WTC11 (cell line): ENCODE results near the gene RASSF4.

ENCODE experiments used
- NR2C2 ChIP-seq: sonication (generic); formaldehyde crosslinking; IDR thresholded peaks from 2 replicates; pipeline ENCODE4 v1.8.0; 2022; ENCODE audit warnings: mild to moderate bottlenecking, missing genetic modification reagents
- TF ChIP-seq, protein P1 (sequence below): fragments of 200-600 bp; IDR thresholded peaks from 2 replicates; pipeline ENCODE4 v1.8.0; 2022; ENCODE audit warnings: antibody characterized with exemption
- TF ChIP-seq, protein P2 (sequence below): sonication (generic); formaldehyde crosslinking; IDR thresholded peaks from 2 replicates; pipeline ENCODE4 v1.8.1; 2022; ENCODE audit warnings: low read depth, mild to moderate bottlenecking, moderate library complexity, missing genetic modification reagents, borderline replicate concordance
- TF ChIP-seq, protein P3 (sequence below): fragments of 250-450 bp; sonication (Bioruptor Pico); IDR thresholded peaks from 2 replicates; pipeline ENCODE4 v1.9.0; 2021; ENCODE audit warnings: mild to moderate bottlenecking
- TF ChIP-seq, protein P4 (sequence below): sonication (generic); formaldehyde crosslinking; IDR thresholded peaks from 2 replicates; pipeline ENCODE4 v1.8.1; 2022; ENCODE audit warnings: missing genetic modification reagents, borderline replicate concordance
- TF ChIP-seq, protein P5 (sequence below): sonication (generic); formaldehyde crosslinking; IDR thresholded peaks from 2 replicates; pipeline ENCODE4 v1.8.0; 2022; ENCODE audit warnings: mild to moderate bottlenecking, missing genetic modification reagents
- TF ChIP-seq, protein P6 (sequence below): sonication (generic); formaldehyde crosslinking; IDR thresholded peaks from 2 replicates; pipeline ENCODE4 v1.8.0; 2022; ENCODE audit warnings: mild to moderate bottlenecking, missing genetic modification reagents

DNA sequence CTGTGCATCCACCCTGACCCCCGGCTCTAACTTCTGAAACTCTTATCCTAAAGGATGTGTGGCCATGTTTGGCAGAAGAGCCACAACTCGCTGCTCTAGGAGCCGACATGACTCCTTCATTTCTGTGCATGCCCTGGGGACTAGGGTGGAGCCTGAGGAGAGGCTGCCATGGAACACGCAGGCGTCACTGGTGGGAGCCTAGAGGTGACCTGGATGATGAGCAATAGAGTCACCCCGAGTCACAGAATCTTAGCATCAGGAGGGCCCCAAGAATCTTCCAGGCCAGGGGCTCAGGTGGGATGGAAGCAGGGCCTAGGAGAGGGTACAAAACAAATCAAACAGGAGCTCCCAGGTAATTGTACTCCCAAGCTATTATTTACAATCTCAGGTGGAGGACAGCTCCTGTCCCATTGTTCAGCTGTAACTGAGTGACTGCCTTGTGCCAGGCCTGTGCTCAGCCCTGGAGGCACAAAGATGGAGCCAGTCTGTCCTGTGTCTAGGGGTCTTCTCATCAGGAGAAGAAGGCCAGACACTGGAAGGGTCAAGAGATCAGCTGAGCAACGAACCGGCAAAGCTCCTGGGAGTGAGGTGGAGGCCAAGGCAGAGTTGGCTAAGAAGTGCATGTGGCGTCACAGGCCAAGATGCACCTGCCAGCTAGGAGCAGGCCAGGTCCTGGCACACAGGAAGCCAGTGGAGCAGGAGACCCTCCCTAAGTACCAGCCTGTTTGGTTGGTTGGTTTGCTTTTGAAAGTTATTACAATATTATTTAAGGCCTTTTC is 35.3 kb downstream of the RASSF4 start:
- TF ChIP-seq, protein P1, sequence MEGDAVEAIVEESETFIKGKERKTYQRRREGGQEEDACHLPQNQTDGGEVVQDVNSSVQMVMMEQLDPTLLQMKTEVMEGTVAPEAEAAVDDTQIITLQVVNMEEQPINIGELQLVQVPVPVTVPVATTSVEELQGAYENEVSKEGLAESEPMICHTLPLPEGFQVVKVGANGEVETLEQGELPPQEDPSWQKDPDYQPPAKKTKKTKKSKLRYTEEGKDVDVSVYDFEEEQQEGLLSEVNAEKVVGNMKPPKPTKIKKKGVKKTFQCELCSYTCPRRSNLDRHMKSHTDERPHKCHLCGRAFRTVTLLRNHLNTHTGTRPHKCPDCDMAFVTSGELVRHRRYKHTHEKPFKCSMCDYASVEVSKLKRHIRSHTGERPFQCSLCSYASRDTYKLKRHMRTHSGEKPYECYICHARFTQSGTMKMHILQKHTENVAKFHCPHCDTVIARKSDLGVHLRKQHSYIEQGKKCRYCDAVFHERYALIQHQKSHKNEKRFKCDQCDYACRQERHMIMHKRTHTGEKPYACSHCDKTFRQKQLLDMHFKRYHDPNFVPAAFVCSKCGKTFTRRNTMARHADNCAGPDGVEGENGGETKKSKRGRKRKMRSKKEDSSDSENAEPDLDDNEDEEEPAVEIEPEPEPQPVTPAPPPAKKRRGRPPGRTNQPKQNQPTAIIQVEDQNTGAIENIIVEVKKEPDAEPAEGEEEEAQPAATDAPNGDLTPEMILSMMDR: no peak
- TF ChIP-seq NR2C2 (CRISPR knock-in tag): no peak
- TF ChIP-seq, protein P2, sequence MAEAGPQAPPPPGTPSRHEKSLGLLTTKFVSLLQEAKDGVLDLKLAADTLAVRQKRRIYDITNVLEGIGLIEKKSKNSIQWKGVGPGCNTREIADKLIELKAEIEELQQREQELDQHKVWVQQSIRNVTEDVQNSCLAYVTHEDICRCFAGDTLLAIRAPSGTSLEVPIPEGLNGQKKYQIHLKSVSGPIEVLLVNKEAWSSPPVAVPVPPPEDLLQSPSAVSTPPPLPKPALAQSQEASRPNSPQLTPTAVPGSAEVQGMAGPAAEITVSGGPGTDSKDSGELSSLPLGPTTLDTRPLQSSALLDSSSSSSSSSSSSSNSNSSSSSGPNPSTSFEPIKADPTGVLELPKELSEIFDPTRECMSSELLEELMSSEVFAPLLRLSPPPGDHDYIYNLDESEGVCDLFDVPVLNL (CRISPR knock-in tag): no peak
- TF ChIP-seq, protein P3, sequence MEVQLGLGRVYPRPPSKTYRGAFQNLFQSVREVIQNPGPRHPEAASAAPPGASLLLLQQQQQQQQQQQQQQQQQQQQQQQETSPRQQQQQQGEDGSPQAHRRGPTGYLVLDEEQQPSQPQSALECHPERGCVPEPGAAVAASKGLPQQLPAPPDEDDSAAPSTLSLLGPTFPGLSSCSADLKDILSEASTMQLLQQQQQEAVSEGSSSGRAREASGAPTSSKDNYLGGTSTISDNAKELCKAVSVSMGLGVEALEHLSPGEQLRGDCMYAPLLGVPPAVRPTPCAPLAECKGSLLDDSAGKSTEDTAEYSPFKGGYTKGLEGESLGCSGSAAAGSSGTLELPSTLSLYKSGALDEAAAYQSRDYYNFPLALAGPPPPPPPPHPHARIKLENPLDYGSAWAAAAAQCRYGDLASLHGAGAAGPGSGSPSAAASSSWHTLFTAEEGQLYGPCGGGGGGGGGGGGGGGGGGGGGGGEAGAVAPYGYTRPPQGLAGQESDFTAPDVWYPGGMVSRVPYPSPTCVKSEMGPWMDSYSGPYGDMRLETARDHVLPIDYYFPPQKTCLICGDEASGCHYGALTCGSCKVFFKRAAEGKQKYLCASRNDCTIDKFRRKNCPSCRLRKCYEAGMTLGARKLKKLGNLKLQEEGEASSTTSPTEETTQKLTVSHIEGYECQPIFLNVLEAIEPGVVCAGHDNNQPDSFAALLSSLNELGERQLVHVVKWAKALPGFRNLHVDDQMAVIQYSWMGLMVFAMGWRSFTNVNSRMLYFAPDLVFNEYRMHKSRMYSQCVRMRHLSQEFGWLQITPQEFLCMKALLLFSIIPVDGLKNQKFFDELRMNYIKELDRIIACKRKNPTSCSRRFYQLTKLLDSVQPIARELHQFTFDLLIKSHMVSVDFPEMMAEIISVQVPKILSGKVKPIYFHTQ: no peak
- TF ChIP-seq, protein P4, sequence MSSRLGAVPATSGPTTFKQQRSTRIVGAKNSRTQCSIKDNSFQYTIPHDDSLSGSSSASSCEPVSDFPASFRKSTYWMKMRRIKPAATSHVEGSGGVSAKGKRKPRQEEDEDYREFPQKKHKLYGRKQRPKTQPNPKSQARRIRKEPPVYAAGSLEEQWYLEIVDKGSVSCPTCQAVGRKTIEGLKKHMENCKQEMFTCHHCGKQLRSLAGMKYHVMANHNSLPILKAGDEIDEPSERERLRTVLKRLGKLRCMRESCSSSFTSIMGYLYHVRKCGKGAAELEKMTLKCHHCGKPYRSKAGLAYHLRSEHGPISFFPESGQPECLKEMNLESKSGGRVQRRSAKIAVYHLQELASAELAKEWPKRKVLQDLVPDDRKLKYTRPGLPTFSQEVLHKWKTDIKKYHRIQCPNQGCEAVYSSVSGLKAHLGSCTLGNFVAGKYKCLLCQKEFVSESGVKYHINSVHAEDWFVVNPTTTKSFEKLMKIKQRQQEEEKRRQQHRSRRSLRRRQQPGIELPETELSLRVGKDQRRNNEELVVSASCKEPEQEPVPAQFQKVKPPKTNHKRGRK: no peak
- TF ChIP-seq, protein P5, sequence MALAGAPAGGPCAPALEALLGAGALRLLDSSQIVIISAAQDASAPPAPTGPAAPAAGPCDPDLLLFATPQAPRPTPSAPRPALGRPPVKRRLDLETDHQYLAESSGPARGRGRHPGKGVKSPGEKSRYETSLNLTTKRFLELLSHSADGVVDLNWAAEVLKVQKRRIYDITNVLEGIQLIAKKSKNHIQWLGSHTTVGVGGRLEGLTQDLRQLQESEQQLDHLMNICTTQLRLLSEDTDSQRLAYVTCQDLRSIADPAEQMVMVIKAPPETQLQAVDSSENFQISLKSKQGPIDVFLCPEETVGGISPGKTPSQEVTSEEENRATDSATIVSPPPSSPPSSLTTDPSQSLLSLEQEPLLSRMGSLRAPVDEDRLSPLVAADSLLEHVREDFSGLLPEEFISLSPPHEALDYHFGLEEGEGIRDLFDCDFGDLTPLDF (CRISPR knock-in tag): no peak
- TF ChIP-seq, protein P6, sequence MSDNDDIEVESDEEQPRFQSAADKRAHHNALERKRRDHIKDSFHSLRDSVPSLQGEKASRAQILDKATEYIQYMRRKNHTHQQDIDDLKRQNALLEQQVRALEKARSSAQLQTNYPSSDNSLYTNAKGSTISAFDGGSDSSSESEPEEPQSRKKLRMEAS: no peak
